HG02678 (cell line): Measurements from ENCODE around the gene KMT2A.
"Not testable (repeated sequence)": the region's sequence is repeated elsewhere in the genome, so short reads cannot be mapped to it uniquely, and the experiment has no call there.

Experiments
- ATAC-seq: cut with Tn5 transposase; IDR thresholded peaks from one replicate; pipeline ENCODE4 v1.9.1; 2021; ENCODE audit warnings: mild to moderate bottlenecking, moderate library complexity; ENCODE audit not compliant: unreplicated experiment

The KMT2A gene

DNA sequence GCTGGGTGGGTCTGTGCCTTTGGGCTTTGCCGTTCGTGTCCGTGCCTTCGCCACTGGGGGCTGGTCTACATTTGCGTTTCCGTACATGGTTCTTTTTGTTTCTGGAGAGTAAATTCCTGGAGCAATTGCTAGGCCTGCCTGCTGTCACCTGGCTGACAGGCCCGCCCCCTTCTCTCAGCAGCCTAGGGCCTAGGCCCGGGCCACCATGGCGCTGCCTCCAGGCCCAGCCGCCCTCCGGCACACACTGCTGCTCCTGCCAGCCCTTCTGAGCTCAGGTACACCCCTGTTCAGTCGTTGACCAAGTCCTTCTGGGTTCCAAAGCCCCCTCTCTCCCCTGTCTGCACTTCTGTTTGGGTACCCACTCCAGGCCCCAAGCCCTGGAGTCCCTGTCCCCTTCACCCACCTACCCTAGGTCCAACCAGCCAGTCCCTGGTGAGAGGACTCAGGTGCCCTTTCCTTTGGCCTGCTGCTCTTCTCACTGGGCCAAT, 95.3 kb downstream of the KMT2A start:
- ATAC-seq = no peak

DNA sequence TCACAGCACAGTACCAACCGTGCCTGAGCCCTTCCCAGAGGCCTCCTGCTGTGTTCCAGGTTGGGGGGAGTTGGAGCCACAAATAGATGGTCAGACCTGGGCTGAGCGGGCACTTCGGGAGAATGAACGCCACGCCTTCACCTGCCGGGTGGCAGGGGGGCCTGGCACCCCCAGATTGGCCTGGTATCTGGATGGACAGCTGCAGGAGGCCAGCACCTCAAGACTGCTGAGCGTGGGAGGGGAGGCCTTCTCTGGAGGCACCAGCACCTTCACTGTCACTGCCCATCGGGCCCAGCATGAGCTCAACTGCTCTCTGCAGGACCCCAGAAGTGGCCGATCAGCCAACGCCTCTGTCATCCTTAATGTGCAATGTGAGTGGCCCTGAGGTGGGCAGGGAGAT, 95.8 kb downstream of the KMT2A start:
- ATAC-seq = no peak

DNA sequence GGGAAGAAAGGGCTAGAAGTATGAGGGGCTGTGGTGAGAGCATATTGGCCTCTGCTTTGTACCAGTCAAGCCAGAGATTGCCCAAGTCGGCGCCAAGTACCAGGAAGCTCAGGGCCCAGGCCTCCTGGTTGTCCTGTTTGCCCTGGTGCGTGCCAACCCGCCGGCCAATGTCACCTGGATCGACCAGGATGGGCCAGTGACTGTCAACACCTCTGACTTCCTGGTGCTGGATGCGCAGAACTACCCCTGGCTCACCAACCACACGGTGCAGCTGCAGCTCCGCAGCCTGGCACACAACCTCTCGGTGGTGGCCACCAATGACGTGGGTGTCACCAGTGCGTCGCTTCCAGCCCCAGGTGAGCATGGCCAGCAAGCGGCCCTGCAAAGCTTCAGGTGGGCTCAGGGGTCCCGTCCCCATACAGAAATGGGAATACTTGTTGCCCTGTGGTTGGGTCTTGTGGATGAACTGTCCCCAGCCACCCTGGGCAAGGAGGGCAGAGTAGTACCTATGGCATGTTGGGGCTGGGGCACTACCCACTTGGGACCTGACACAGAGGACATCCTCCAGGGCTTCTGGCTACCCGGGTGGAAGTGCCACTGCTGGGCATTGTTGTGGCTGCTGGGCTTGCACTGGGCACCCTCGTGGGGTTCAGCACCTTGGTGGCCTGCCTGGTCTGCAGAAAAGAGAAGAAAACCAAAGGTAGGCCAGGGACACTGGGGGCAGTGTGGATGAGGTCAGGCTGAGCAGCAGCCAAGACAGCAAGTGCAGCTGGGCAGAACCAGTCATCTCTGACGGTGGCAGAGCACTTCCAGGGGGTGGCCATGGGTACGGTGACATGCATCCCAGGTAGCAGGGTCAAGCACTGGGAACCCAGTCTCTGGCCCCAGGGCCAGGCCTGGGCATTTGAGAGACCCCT, 96.8 kb downstream of the KMT2A start:
- no peak for ATAC-seq

DNA sequence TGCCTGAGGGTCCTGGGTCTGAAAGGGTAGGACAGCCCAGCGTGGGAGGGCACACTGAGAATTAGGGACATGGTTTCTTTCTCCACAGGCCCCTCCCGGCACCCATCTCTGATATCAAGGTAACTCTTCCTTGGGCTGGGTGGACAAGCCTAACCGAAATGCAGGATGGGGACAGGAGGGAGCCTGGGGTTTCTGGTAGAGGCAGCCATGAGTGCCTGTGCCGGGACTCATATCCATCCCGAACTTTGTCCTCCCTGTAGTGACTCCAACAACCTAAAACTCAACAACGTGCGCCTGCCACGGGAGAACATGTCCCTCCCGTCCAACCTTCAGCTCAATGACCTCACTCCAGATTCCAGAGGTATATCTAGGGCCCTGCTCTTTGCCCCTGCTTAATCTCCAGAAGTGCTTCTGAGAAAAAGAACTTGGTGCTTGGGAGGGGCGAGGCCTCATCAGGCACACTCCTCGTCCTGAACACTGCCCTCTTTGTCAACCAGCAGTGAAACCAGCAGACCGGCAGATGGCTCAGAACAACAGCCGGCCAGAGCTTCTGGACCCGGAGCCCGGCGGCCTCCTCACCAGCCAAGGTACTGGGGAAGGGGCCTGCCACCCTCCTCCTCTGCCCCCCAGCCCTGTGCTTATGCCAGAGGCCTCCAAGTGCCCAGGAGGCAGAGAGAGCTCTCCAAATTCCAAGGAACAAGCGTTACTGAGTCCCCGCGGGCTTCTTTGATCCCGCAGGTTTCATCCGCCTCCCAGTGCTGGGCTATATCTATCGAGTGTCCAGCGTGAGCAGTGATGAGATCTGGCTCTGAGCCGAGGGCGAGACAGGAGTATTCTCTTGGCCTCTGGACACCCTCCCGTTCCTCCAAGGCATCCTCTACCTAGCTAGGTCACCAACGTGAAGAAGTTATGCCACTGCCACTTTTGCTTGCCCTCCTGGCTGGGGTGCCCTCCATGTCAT, 97.8 kb downstream of the KMT2A start:
- ATAC-seq = no peak

DNA sequence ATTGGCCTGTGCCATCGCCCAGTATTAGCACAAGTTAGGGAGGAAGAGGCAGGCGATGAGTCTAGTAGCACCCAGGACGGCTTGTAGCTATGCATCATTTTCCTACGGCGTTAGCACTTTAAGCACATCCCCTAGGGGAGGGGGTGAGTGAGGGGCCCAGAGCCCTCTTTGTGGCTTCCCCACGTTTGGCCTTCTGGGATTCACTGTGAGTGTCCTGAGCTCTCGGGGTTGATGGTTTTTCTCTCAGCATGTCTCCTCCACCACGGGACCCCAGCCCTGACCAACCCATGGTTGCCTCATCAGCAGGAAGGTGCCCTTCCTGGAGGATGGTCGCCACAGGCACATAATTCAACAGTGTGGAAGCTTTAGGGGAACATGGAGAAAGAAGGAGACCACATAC, 99.0 kb downstream of the KMT2A start:
- ATAC-seq = no peak

DNA sequence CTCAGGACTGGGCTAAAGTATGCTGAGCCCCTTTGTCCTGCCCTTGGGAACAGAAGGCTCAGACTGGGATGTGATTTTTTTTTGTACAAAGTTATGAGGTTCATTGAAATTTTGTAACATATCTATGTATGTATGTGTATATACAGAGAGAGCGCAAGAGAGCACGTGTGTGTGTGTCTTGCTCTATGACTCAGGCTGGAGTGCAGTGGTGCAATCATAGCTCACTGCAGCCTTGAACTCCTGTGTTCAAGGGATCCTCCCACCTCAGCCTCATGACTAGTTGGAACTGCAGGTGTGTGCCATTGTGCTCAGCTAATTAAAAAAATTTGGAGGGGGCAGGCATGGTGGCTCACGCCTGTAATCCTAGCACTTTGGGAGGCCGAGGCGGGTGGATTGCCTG, 100.4 kb downstream of the KMT2A start:
- no peak for ATAC-seq

DNA sequence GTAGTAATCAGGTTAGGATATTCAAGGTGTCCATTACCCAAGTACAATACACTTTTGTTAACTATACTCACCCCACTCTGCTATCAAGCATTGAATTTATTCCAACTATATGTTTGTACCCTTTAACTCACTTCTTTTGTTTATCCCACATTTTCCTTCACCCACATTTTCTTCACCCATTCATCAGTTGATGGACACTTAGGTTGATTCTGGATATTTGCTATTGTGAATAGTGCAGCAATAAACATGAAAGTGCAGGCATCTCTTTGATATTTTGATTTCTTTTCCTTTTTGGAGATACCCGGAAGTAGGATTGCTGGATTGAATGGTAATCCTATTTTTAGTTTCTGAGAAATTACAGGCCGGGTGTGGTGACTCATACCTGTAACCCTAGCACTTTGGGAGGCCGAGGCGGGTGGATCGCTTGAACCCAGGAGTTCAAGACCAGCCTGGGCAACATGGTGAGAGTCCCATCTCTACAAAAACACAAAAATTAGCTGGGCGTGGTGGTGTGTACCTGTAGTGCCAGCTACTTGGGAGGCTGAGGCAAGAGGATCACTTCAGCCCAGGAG, 101.2 kb downstream of the KMT2A start:
- no peak for ATAC-seq

DNA sequence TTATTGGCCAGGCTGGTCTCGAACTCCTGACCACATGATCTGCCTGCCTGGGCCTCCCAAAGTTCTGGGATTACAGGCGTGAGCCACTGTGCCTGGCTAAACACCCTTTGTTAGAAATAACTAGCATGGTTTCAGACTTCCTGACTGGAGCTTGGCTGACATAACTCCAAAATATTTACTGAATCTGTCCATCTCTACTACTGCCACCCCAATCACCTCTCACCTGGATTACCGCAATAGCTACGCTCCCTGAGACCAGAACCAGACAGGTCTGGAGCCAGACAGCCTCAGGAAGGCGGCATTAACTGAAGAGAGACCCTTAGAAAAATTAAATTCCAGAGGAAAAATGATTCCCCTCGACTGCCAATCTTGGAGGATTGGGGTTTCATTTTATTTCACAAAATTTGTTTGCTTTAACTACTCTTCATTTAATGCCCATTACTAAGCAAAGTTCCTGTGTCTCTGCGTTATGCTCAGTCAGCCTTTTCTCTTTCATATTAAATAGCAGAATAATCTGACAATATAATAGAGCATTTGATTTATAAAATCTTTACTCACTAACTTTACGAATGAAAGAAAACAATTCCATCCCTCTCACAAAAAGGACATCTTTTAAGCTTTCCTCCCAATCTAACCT, 107.8 kb downstream of the KMT2A start:
- no peak for ATAC-seq

DNA sequence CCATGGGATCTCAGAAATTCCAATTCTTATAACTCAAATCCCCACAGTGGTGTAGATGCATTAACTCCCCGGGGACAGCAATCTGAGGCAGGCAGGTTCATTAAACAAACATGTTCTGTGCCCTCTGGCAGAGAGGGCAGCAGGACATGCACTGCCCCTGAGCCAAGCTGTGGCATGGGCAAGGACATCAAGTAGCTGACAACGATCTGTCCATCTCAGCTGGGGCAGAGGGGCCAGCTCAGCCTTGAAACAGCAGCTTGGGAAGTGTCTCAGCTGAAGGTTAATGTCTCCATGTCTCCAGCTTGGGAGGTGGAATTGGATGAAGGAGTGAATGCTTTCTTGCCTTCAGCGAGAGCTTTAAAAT, 108.3 kb downstream of the KMT2A start:
- no peak for ATAC-seq

DNA sequence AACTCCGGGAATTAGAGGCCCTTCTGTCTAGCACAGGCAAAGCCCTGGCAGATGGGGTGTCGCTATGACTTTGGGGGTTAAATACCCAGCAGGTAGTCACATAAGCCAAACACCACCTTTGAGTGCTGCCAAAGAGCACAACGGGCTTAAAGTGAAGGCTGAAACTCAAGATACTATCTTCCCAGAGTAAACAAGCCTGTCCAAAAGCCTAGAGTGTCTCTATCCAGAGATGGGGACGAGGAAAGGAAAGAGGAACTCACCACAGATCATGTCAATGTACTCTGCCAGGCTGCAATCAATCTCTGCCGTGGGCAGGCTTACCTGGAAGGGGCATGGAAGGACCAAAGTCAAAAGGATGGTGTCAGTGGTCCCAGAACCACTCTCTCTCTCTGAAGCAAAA, 109.2 kb downstream of the KMT2A start:
- no peak for ATAC-seq

DNA sequence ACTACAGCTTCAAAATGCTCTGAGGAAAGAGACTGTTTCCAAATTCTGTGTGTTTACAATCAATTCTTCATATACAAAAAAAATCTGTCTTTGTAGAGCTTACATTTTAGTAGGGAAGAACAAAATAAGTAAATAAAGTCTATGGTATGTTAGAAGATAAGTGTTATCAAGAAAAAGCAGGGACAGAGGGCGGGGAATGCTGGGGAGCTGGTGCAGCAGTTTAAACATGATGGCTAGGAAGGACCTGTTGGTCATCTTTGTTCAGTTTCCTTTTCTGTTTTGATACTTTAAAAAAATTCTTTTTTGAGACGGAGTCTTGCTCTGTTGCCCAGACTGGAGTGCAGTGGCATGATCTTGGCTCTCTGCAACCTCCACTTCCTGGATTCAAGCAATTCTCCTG, 110.8 kb downstream of the KMT2A start:
- no peak for ATAC-seq

DNA sequence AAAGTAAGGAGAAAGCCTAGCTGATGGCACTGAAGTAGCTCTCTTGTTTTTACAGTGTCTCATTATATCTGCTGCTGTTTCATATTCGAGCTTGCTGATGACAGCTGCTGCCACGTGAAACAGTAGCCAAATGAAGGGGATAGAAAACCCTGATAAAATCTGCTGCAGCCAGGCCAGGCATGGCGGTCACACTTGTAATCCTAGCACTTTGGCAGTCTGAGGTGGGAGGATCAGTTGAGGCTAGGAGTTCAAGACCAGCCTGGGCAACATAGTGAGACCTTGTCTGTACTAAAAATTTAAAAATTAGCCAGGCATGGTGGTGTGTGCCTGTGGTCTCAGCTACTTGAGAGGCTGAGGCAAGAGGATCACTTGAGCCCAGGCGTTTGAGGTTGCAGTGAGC, 116.0 kb downstream of the KMT2A start:
- ATAC-seq = no peak

DNA sequence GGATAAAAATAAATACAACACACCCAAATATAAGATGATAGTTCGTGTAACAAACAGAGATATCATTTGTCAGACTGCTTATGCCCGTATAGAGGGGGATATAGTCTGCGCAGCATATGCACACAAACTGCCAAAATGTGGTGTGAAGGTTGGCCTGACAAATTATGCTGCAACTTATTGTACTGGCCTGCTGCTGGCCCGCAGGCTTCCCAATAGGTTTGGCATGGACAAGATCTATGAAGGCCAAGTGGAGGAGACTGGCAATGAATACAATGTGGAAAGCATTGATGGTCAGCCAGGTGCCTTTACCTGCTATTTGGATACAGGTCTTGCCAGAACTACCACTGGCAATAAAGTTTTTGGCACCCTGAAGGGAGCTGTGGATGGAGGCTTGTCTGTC, 124.5 kb downstream of the KMT2A start:
- ATAC-seq = no peak

DNA sequence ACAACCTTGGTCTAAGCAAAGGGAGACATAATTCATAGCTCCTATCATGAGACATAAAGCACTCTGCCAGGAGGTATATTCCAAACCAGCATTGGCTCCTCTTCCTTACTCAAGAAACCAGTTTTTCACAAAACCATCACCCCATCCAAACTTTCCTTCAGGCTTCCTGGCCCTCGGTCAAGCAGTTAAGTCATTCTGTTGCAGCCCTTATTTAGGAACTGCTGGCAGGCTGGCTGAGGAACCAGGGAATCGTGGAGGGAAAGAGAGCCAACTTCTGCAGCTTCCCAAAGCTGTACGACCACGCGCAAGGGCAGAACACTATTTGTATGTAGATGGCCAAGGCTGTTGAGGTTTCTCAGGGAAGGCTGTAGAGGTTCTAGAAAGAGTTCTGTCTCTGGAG, 128.8 kb downstream of the KMT2A start:
- ATAC-seq = no peak

DNA sequence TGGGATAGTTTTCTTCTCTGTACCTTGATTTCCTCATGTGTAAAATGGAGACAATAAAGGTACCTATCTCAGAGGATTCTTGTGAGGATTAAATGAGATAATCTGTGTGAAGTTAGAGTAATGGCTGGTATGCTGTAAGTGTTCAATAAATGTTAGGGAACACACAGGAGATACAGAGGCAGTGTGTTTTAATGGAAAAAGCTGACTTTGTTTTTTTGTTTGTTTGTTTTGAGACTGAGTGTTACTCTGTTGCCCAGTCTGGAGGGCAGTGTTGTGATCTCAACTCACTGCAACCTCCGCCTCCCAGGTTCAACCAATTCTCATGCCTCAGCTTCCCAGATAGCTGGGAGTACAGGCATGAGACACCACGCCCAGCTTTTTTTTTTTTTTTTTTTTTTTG, 133.4 kb downstream of the KMT2A start:
- ATAC-seq = no peak

DNA sequence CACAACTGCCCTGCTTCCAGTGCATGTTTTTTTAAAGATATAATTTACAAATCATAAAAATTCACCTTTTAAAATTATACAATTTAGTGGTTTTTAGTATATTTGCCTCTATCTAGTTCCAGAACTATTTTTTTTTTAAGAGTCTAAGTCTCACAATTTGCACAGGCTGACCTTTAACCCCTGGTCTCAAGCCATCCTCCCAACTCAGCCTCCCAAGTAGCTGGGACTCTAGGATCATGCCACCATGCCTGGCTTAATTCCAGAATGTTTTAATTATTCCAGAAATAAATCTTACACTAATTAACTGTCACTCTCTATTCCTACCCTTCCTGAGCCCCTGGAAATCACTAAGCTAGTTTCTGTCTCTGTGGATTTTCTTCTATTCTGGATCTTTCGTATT, 134.5 kb downstream of the KMT2A start:
- ATAC-seq = no peak

DNA sequence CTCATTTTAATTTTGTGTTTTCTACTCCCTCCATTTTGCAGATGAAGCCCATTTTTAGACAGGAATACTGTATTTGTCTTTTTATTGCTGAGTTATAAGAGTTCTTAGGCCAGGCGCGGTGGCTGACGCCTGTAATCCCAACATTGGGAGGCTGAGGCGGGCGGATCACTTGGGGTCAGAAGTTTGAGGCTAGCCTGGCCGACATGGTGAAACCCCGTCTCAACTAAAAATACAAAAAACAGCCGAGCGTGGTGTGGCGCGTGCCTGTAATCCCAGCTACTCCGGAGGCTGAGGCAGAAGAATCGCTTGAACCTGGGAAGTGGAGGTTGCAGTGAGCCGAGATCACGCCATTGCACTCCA, 135.4 kb downstream of the KMT2A start:
- not testable (repeated sequence) for ATAC-seq

DNA sequence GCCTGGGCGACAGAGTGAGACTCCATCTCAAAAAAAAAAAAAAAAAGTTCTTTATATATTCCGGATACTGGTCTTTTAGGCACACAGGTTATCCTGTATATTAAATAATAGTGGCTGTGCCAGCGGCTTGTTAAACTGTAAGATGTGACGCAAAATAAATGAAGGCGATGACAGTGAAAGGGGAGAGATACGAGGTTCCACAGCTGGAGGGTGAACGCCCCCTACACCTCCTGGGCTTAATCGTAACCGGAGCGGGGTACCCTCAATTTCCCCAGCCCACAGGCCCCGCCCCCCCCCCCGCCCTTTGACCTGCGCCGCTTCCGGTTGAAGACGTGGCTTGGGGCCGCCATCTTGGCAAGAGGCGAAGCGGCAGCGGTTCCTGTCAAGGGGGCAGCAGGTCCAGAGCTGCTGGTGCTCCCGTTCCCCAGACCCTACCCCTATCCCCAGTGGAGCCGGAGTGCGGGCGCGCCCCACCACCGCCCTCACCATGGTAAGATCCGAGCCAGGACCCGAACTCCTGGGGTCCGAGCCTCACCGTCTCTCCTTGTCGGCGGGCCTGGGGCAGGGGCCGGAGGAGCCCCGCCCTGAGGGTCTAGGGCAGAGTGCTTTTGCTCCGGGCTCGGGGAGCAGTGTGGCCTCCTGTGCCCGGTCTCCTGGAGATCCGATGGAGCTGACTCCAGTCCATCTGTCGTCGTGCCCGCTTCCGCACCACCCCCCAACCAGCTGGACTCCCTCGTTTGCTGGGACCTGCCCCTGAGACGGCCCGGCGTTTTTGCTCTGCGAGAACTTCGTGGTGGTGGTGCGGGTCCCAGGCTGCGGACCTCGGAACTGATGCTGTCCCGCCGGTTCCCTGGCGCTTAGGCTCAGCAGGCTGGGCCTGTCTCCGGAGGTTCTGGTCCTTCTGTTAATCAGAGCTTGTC, 136.0 kb downstream of the KMT2A start, which contains the start of gene ARCN1:
TSS of gene ARCN1 (plus strand) at position 349 of the 920 bp plus-strand sequence. CDS start at position 488, 139 bp downstream.
- peak; percentile 69 for ATAC-seq

DNA sequence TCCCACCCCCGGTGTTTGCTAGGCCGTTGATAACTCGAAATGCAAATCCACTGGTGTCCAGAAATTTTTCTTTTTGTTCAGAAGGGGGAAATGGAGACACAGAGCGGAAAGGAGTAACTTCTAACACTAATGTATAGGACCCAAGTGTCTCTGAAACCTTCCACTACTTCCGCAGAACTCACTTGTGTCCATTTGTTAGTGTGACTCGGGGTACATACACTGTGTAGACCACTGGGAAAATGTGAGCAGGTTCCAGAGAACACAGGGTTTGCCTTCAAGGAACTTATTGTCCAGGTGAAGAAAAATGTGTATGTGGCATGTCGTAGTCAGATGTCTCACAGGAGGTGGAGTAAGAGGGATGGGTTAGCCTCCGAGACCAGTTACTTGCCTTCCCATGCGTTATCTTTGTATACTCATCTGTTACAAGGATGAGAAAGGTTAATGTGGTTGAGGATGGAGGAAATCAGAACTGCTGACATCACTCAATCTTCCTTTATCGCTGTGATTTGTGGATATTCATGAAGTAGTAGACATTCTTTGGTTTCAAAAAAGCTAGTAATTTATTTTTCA, 136.8 kb downstream of the KMT2A start:
- ATAC-seq = peak; percentile 25
